ENCODE measurements around the gene CCDC28A.

CCDC28A gene

DNA sequence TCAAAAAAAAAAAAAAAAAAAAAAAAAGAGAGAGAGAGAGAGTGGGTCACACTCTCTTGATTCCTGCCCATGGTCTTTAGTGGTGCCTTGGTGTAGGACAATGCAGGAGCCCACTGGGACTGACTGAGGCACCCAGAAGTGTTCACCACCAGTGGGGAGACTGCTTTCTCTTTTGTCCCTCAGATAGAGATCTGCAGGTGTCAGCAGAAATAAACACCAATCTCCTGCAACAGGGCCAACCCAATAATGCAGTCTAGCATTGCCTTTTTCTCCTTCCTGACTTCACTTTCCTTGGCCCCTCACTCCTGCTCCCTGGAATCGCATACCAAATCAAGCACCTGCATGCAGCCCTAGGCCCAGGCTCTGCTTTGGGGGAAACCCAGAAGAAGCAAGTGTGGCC is 39.0 kb upstream of the CCDC28A start:
- no peak for DNase-seq (ENCODE audit: low read depth)
- TF ChIP-seq, protein P1, sequence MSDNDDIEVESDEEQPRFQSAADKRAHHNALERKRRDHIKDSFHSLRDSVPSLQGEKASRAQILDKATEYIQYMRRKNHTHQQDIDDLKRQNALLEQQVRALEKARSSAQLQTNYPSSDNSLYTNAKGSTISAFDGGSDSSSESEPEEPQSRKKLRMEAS (IDR thresholded peaks at IDR 0.05; ENCODE audit: low read depth, low read length) = no peak
- no peak for TF ChIP-seq MYC (IDR thresholded peaks at IDR 0.05; ENCODE audit: low read depth, low read length)
- TF ChIP-seq POLR2A (IDR thresholded peaks at IDR 0.05; ENCODE audit: extremely low read depth, insufficient read length) = no peak
- TF ChIP-seq, protein P2, sequence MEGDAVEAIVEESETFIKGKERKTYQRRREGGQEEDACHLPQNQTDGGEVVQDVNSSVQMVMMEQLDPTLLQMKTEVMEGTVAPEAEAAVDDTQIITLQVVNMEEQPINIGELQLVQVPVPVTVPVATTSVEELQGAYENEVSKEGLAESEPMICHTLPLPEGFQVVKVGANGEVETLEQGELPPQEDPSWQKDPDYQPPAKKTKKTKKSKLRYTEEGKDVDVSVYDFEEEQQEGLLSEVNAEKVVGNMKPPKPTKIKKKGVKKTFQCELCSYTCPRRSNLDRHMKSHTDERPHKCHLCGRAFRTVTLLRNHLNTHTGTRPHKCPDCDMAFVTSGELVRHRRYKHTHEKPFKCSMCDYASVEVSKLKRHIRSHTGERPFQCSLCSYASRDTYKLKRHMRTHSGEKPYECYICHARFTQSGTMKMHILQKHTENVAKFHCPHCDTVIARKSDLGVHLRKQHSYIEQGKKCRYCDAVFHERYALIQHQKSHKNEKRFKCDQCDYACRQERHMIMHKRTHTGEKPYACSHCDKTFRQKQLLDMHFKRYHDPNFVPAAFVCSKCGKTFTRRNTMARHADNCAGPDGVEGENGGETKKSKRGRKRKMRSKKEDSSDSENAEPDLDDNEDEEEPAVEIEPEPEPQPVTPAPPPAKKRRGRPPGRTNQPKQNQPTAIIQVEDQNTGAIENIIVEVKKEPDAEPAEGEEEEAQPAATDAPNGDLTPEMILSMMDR (IDR thresholded peaks at IDR 0.05; ENCODE audit: low read depth, low read length) = no peak
- no peak overlapping the region for H3K4me3 ChIP-seq (ENCODE audit: low read depth, low read length)

GRCh38 chr6:138736640-138737039 is 36.9 kb upstream of the CCDC28A start:
- TF ChIP-seq POLR2A (IDR thresholded peaks at IDR 0.05; ENCODE audit: extremely low read depth, insufficient read length) (no peak), MYC (IDR thresholded peaks at IDR 0.05; ENCODE audit: low read depth, low read length) (no peak)
- TF ChIP-seq, protein P1 (IDR thresholded peaks at IDR 0.05; ENCODE audit: low read depth, low read length) = no peak
- TF ChIP-seq, protein P2 (IDR thresholded peaks at IDR 0.05; ENCODE audit: low read depth, low read length) = no peak
- DNase-seq (ENCODE audit: low read depth) = no peak
- H3K4me3 ChIP-seq (ENCODE audit: low read depth, low read length) = no peak overlapping the region

GRCh38 chr6:138752017-138752416 is 21.6 kb upstream of the CCDC28A start:
- H3K4me3 ChIP-seq (ENCODE audit: low read depth, low read length) = no peak overlapping the region
- TF ChIP-seq MYC (IDR thresholded peaks at IDR 0.05; ENCODE audit: low read depth, low read length) (no peak), POLR2A (IDR thresholded peaks at IDR 0.05; ENCODE audit: extremely low read depth, insufficient read length) (no peak)
- TF ChIP-seq, protein P2 (IDR thresholded peaks at IDR 0.05; ENCODE audit: low read depth, low read length) = peak; percentile 35
- TF ChIP-seq, protein P1 (IDR thresholded peaks at IDR 0.05; ENCODE audit: low read depth, low read length) = no peak
- peak; percentile 18 for DNase-seq (ENCODE audit: low read depth)

- no peak for DNase-seq (ENCODE audit: low read depth)
- TF ChIP-seq MYC (IDR thresholded peaks at IDR 0.05; ENCODE audit: low read depth, low read length) = no peak
- TF ChIP-seq, protein P2 (IDR thresholded peaks at IDR 0.05; ENCODE audit: low read depth, low read length) = no peak
- TF ChIP-seq, protein P1 (IDR thresholded peaks at IDR 0.05; ENCODE audit: low read depth, low read length) = no peak
- TF ChIP-seq POLR2A (IDR thresholded peaks at IDR 0.05; ENCODE audit: extremely low read depth, insufficient read length) = no peak
These were observed 16.4 kb upstream of the CCDC28A start for GRCh38 chr6:138757136-138757535.

DNA sequence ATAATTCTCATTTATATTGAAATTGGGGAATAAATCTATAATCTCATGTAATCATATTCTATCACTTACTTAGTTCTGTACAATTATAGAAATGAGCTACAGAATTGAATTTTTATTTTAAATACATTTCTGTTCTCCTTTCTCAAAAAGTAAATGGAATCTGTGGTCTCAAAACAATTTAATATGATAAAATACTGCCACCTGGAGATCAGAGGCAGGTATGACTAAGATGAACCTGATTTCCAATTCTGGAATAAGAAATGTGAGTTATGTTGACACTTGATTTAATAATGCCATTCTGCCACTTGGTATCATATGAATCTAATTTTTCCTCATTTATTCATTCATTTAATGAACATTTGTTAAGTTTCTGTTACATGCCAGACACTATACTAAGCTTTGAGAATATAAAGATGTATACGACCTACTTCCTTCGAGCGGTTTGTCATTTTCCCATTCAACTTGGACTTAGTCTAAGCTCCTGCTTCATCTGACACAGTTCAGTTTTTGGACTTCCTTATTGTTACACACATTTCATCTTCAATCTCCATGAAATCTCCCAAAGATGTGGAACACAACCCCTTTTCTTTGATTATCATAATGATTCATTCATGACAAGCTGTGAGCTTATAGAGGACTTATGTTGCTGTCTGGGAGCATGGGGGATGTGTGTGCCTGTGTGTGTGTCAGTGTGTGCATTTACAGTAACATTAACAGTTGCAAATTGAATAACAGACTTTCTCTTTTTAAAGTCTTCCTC is 7.5 kb upstream of the CCDC28A start:
- DNase-seq (ENCODE audit: low read depth) = peak; percentile 54
- TF ChIP-seq, protein P2 (IDR thresholded peaks at IDR 0.05; ENCODE audit: low read depth, low read length) = peak; percentile 40
- TF ChIP-seq, protein P1 (IDR thresholded peaks at IDR 0.05; ENCODE audit: low read depth, low read length) = no peak
- no peak for TF ChIP-seq POLR2A (IDR thresholded peaks at IDR 0.05; ENCODE audit: extremely low read depth, insufficient read length)
- no peak for TF ChIP-seq MYC (IDR thresholded peaks at IDR 0.05; ENCODE audit: low read depth, low read length)
- H3K4me3 ChIP-seq (ENCODE audit: low read depth, low read length) = no peak overlapping the region

More at GRCh38 chr6:138757136-138757535, 16.4 kb upstream of the CCDC28A start:
- no peak overlapping the region for H3K4me3 ChIP-seq (ENCODE audit: low read depth, low read length)

Data from NB4 (cell line).